Measurements from ENCODE around the gene PGM5. TPM values are rescaled to one million over a fixed set of nuclear protein-coding genes. Genes with fewer than 3 reads are reported as not detected.
A peak's percentile ranks its signal among the peaks of the same experiment; 100 is the strongest.

Gene PGM5
- total and polyA plus RNA-seq, 8 donors, result 12.7 to 61.3 (median 52.0) TPM

- H3K36me3 ChIP-seq, result no peaks in the 10 kb centered on the region
- H3K9me3 ChIP-seq, result no peaks in the 10 kb centered on the region
- H3K4me1 ChIP-seq, result no peaks in the 10 kb centered on the region
- ATAC-seq, result no peak
- H3K4me3 ChIP-seq, result no peak overlapping the region
- no peak for TF ChIP-seq CTCF (IDR thresholded peaks at IDR 0.05)
- DNase-seq, result no peak
- no peaks in the 10 kb centered on the region for H3K27me3 ChIP-seq
- no peak overlapping the region for H3K27ac ChIP-seq
- intact Hi-C loops (cut with DNase I), result no loop called here
These were observed 124.4 kb downstream of the PGM5 start for GRCh38 chr9:68480807-68481206.

- DNase-seq (no peak), ATAC-seq (no peak)
- Histone ChIP-seq H3K4me1 (no peaks in the 10 kb centered on the region), H3K36me3 (no peaks in the 10 kb centered on the region), H3K27ac (no peak overlapping the region), H3K4me3 (no peak overlapping the region), H3K27me3 (no peaks in the 10 kb centered on the region), H3K9me3 (peaks cover 0 to 5% of the 10 kb centered on the region in 2 donors)
- no peak for TF ChIP-seq CTCF (IDR thresholded peaks at IDR 0.05)
- intact Hi-C loops (cut with DNase I), result no loop called here
These were observed 126.1 kb downstream of the PGM5 start for GRCh38 chr9:68482548-68482947.

- Histone ChIP-seq H3K4me3 (no peak overlapping the region), H3K9me3 (peaks cover 0 to 5% of the 10 kb centered on the region in 2 donors), H3K36me3 (no peaks in the 10 kb centered on the region), H3K27ac (no peak overlapping the region), H3K4me1 (no peaks in the 10 kb centered on the region), H3K27me3 (no peaks in the 10 kb centered on the region)
- DNase-seq (no peak), ATAC-seq (no peak)
- intact Hi-C loops (cut with DNase I), result no loop called here
- no peak for TF ChIP-seq CTCF (IDR thresholded peaks at IDR 0.05)
These were observed 131.7 kb downstream of the PGM5 start for GRCh38 chr9:68488126-68488525.

- Histone ChIP-seq H3K4me1 (no peaks in the 10 kb centered on the region), H3K27ac (no peak overlapping the region), H3K36me3 (no peaks in the 10 kb centered on the region), H3K4me3 (no peak overlapping the region), H3K9me3 (peaks cover 0 to 5% of the 10 kb centered on the region in 2 donors), H3K27me3 (no peaks in the 10 kb centered on the region)
- DNase-seq (no peak), ATAC-seq (no peak)
- no peak for TF ChIP-seq CTCF (IDR thresholded peaks at IDR 0.05)
- intact Hi-C loops (cut with DNase I), result no loop called here
These were observed 133.2 kb downstream of the PGM5 start for GRCh38 chr9:68489646-68490045.

- TF ChIP-seq CTCF (IDR thresholded peaks at IDR 0.05), result no peak
- H3K27ac ChIP-seq, result no peak overlapping the region
These were observed 136.4 kb downstream of the PGM5 start for GRCh38 chr9:68492806-68493205.

More at GRCh38 chr9:68492806-68493205, 136.4 kb downstream of the PGM5 start:
- no peaks in the 10 kb centered on the region for H3K9me3 ChIP-seq
- intact Hi-C loops (cut with DNase I), result no loop called here
- DNase-seq (peak in 1 of 4 donors; percentile 55), ATAC-seq (no peak)
- no peaks in the 10 kb centered on the region for H3K27me3 ChIP-seq
- no peaks in the 10 kb centered on the region for H3K36me3 ChIP-seq
- no peaks in the 10 kb centered on the region for H3K4me1 ChIP-seq
- H3K4me3 ChIP-seq, result no peak overlapping the region

Data from left lung (tissue), 10 donors.